ENCODE measurements around the gene CRB3. TPM values are rescaled to one million over a fixed set of nuclear protein-coding genes. Genes with fewer than 3 reads are reported as not detected.

CRB3 gene
- total and polyA plus RNA-seq, 2 of the 13 experiments (the other 11 are each of a cell fraction or from before 2014, with no cell fraction given) = 10.6 to 25.6 TPM

DNA sequence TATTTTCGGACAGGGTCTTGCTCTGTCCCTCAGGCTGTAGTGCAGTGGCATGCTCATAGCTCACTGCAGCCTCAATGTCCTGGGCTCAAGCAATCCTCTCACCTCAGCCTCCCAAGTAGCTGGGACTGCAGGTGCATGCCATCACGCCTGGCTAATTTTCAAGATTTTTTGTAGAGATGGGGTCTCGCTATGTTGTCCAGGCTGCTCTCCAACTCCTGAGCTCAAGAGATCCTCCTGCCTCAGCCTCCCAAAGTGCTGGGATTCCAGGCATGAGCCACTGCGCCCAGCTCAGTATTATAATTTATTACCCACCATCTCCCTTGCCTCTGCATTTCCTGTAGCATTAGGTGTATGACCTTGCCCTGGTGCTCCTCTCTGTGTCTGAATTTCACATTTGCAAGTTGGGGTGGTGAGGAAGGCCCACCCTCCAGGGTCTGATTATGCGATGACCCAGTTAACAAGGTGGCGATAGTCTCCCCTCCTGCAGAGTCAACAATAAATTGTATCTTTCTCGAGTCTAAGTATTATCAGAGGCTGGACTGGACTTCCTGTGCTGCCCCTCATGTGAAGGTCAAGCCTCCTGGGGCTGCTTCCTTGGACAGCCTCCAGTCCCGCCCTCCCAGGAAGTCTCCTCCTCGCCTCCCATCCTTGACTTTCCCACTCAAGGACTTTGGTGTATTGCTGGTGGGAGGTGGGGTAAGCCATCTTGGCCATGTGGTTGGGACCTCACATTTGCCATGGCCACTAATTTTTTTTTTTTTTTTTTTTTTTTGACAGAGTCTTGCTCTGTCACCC, 39.5 kb downstream of the CRB3 start (continued):
- TF ChIP-seq, protein P1, sequence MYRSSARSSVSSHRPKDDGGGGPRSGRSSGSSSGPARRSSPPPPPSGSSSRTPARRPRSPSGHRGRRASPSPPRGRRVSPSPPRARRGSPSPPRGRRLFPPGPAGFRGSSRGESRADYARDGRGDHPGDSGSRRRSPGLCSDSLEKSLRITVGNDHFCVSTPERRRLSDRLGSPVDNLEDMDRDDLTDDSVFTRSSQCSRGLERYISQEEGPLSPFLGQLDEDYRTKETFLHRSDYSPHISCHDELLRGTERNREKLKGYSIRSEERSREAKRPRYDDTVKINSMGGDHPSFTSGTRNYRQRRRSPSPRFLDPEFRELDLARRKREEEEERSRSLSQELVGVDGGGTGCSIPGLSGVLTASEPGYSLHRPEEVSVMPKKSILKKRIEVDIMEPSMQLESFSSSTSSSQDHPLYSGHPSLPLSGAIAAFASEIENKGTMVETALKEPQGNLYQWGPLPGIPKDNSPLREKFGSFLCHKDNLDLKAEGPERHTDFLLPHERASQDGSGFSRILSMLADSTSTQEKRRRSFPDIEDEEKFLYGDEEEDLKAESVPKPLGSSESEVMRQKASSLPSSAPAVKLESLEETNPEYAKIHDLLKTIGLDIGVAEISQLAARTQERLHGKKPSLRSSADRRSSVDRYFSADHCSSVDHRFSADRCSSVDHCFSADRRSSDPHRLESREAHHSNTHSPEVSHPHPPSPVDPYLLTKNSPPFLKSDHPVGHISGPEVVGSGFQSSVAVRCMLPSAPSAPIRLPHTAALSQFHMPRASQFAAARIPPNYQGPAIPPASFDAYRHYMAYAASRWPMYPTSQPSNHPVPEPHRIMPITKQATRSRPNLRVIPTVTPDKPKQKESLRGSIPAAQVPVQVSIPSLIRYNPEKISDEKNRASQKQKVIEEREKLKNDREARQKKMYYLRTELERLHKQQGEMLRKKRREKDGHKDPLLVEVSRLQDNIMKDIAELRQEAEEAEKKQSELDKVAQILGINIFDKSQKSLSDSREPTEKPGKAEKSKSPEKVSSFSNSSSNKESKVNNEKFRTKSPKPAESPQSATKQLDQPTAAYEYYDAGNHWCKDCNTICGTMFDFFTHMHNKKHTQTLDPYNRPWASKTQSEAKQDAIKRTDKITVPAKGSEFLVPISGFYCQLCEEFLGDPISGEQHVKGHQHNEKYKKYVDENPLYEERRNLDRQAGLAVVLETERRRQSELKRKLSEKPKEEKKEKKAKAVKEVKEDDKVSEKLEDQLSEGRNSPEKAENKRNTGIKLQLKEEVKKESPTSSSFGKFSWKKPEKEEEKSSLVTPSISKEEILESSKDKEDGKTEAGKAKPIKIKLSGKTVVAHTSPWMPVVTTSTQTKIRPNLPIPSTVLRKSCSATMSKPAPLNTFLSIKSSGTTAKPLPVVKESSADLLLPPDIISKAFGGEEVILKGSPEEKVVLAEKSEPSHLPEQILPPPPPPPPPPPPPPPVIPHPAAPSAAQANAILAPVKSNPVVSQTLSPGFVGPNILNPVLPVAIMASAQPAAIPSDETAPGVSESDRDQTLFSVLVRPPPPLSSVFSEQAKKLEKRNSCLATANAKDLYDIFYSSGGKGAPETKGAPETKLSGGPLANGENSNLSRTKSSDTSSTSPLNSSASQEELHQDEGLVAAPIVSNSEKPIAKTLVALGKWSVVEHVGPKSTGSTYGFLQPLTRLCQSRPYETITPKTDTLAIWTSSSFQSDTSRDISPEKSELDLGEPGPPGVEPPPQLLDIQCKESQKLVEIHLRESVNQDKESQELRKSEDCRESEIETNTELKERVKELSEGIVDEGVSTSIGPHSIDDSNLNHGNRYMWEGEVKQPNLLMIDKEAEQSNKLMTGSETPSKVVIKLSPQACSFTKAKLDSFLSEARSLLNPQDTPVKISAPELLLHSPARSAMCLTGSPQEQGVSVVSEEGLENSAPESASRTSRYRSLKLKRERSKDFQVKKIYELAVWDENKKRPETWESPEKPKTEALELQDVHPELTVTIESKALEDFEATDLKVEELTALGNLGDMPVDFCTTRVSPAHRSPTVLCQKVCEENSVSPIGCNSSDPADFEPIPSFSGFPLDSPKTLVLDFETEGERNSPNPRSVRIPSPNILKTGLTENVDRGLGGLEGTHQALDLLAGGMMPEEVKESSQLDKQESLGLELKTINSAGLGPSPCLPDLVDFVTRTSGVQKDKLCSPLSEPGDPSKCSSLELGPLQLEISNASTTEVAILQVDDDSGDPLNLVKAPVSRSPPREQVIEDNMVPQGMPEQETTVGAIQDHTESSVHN (CRISPR knock-in tag; IDR thresholded peaks at IDR 0.05) = no peak
- TF ChIP-seq HNRNPH1 (optimal IDR thresholded peaks at IDR 0.05; ENCODE audit: low read depth, low read length) (no peak), NFE2L1 (CRISPR knock-in tag; IDR thresholded peaks at IDR 0.05; ENCODE audit: borderline replicate concordance) (no peak)
- TF ChIP-seq, protein P2, sequence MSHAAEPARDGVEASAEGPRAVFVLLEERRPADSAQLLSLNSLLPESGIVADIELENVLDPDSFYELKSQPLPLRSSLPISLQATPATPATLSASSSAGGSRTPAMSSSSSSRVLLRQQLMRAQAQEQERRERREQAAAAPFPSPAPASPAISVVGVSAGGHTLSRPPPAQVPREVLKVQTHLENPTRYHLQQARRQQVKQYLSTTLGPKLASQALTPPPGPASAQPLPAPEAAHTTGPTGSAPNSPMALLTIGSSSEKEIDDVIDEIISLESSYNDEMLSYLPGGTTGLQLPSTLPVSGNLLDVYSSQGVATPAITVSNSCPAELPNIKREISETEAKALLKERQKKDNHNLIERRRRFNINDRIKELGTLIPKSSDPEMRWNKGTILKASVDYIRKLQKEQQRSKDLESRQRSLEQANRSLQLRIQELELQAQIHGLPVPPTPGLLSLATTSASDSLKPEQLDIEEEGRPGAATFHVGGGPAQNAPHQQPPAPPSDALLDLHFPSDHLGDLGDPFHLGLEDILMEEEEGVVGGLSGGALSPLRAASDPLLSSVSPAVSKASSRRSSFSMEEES (CRISPR knock-in tag; IDR thresholded peaks at IDR 0.05) = no peak

All from HepG2 (cell line).